K562 (cell line): ENCODE results near the gene ARHGAP30. TPM values are rescaled to one million over a fixed set of nuclear protein-coding genes. Genes with fewer than 3 reads are reported as not detected.

Source experiments
- ATAC-seq: fragments of 200-7000 bp; cut with Tn5 transposase; 3 replicates; pipeline ENCODE4 v1.9.1; 2020; ENCODE audit warnings: moderate library complexity
- BruUV-seq: library from RNA; stranded (reverse); fragments of 400-500 nt; replicated peaks from 2 replicates; lab custom pipeline; 2021; lab: Mats Ljungman, UMichigan
- CTCF ChIA-PET: fragments of 300-600 bp; formaldehyde crosslinking; extraction: SDS; loops from one replicate; lab custom pipeline; 2021; ENCODE audit warnings: low intra/inter-chr PET ratio; lab: Yijun Ruan, JAX
- POLR2A ChIA-PET: fragments of 300-600, 350-650 bp; sonication (Branson Sonifier 250); formaldehyde crosslinking; extraction: SDS; loops from one replicate; lab custom pipeline; 2021; ENCODE audit warnings: antibody characterized with exemption, inconsistent platforms; lab: Yijun Ruan, JAX
- DNase-seq, 4 experiments: peaks; one replicate each; pipeline versions ENCODE4 v3.0.0 to v3.0.0-alpha.2; 2011 to 2018; ENCODE audit warnings: low spot score in 3 of 4, mixed read lengths in 3 of 4; ENCODE audit errors: extremely low read depth in 1 of 4
- FAIRE-seq: peaks from 2 replicates; lab custom pipeline; 2011; peaks lifted over from hg19 to GRCh38; lab: Jason Lieb, UNC
- H2AFZ ChIP-seq: 2 replicates; pipeline ENCODE4 v1.6.0; 2011; ENCODE audit warnings: low read depth, low read length, control low read depth, inconsistent platforms
- H3K27ac ChIP-seq: fragments of 200-600 bp; 3 replicates; pipeline ENCODE4 v1.8.0; 2011; ENCODE audit warnings: low read depth, mild to moderate bottlenecking, control low read depth, inconsistent platforms, low read length, moderate library complexity, mixed read lengths; ENCODE audit errors: extremely low read depth
- H3K27me3 ChIP-seq, 2 experiments: fragments of 300-600 bp in 1 of 2; 2 replicates in 1 of 2; 3 replicates in 1 of 2; pipeline versions ENCODE4 v1.6.0 to v1.8.0; 2011; ENCODE audit warnings: inconsistent platforms in 2 of 2, low read length in 2 of 2, mild to moderate bottlenecking in 1 of 2, mixed read lengths in 1 of 2, moderate library complexity in 1 of 2; ENCODE audit not compliant: control insufficient read depth in 2 of 2, insufficient read depth in 2 of 2
- H3K36me3 ChIP-seq: fragments of 300-600 bp; 3 replicates; pipeline ENCODE4 v1.8.0; 2011; ENCODE audit warnings: mild to moderate bottlenecking, low read length, inconsistent platforms; ENCODE audit not compliant: control insufficient read depth, insufficient read depth
- H3K4me1 ChIP-seq, 2 experiments: fragments of 200-600 bp in 1 of 2; replicated peaks in 1 of 2; 2 replicates in 1 of 2; 3 replicates in 1 of 2; pipeline versions ENCODE4 v1.5.1 to v1.8.0; 2011; ENCODE audit warnings: inconsistent platforms in 2 of 2, low read length in 2 of 2, mild to moderate bottlenecking in 1 of 2, mixed read lengths in 1 of 2, moderate library complexity in 1 of 2; ENCODE audit not compliant: control insufficient read depth in 2 of 2, insufficient read depth in 2 of 2
- H3K4me2 ChIP-seq: 2 replicates; pipeline ENCODE4 v1.6.1; 2011; ENCODE audit warnings: low read length, control low read depth, inconsistent platforms, mixed read lengths; ENCODE audit not compliant: insufficient read depth
- H3K4me3 ChIP-seq: fragments of 200-600 bp; sonication (generic), shearing (Covaris generic); 2 replicates; pipeline ENCODE4 v1.5.1; 2016; ENCODE audit warnings: control low read depth, inconsistent platforms
- H3K79me2 ChIP-seq: fragments of 200-600 bp; 3 replicates; pipeline ENCODE4 v1.8.0; 2011; ENCODE audit warnings: low read length, inconsistent platforms; ENCODE audit not compliant: control insufficient read depth, insufficient read depth
- H3K9ac ChIP-seq, 2 experiments: 2 replicates each; pipeline versions ENCODE4 v1.6.0 to v1.6.1; 2011; ENCODE audit warnings: low read depth in 2 of 2, low read length in 2 of 2, control low read depth in 1 of 2, inconsistent platforms in 1 of 2, mild to moderate bottlenecking in 1 of 2, mixed read lengths in 1 of 2; ENCODE audit not compliant: insufficient read depth in 1 of 2
- H3K9me1 ChIP-seq: one replicate; pipeline ENCODE4 v1.6.0; 2011; ENCODE audit warnings: inconsistent platforms, mild to moderate bottlenecking, low read length, moderate library complexity; ENCODE audit not compliant: control insufficient read depth, insufficient read depth
- H3K9me3 ChIP-seq: replicated peaks from 2 replicates; pipeline ENCODE4 v1.5.1; 2011; ENCODE audit warnings: low read depth, low read length, inconsistent platforms; ENCODE audit not compliant: control insufficient read depth, insufficient read depth
- H4K20me1 ChIP-seq: replicated peaks from 2 replicates; pipeline ENCODE4 v1.6.1; 2011; ENCODE audit warnings: low read length, inconsistent platforms, mixed read lengths; ENCODE audit not compliant: control insufficient read depth, insufficient read depth
- CHD1 ChIP-seq: fragments of 200-600 bp; sonication (generic); IDR thresholded peaks from one replicate; pipeline ENCODE4 v1.6.1; 2012; ENCODE audit warnings: mild to moderate bottlenecking, moderate library complexity, low read length, inconsistent platforms
- ELF4 ChIP-seq: fragments of 450-650 bp; formaldehyde crosslinking; IDR thresholded peaks from 2 replicates; pipeline ENCODE4 v1.4.0; 2022; ENCODE audit warnings: missing genetic modification characterization
- FIP1L1 ChIP-seq: fragments of 200-400 bp; formaldehyde crosslinking; IDR thresholded peaks from 2 replicates; pipeline ENCODE4 v1.6.1; 2018; ENCODE audit warnings: mild to moderate bottlenecking, low read depth, low read length; ENCODE audit not compliant: poor library complexity, severe bottlenecking
- FOSL1 ChIP-seq: fragments of 200-800 bp; sonication (Bioruptor generic); conservative IDR thresholded peaks from 2 replicates; pipeline ENCODE4 v1.6.1; 2016; ENCODE audit warnings: missing genetic modification characterization, missing compliant biosample characterization
- KDM4B ChIP-seq, 2 experiments: fragments of 450-650 bp in 1 of 2; sonication (generic) in 1 of 2; IDR thresholded peaks; 2 replicates each; pipeline ENCODE4 v1.6.1; 2016 to 2017; ENCODE audit warnings: borderline replicate concordance in 2 of 2, antibody characterized with exemption in 1 of 2, low read depth in 1 of 2, mild to moderate bottlenecking in 1 of 2
- MAZ ChIP-seq, 2 experiments: fragments of 450-650 bp in 1 of 2; sonication (generic) in 1 of 2; formaldehyde crosslinking; IDR thresholded peaks in 1 of 2; conservative IDR thresholded peaks in 1 of 2; 2 replicates each; pipeline versions ENCODE4 v1.4.0 to v1.5.0; 2020; ENCODE audit warnings: mild to moderate bottlenecking in 1 of 2, missing genetic modification reagents in 1 of 2
- PML ChIP-seq: IDR thresholded peaks from 2 replicates; pipeline ENCODE4 v1.6.1; 2012; ENCODE audit warnings: low read length, inconsistent platforms
- PPARD ChIP-seq: fragments of 250-450 bp; sonication (Bioruptor Pico); IDR thresholded peaks from 2 replicates; pipeline ENCODE4 v1.8.0; 2022; ENCODE audit warnings: inconsistent platforms, mild to moderate bottlenecking, moderate library complexity
- PYGO2 ChIP-seq: fragments of 450-650 bp; IDR thresholded peaks from 2 replicates; pipeline ENCODE4 v1.6.1; 2016; ENCODE audit warnings: mild to moderate bottlenecking, missing genetic modification characterization, moderate library complexity, missing compliant biosample characterization
- RUNX1 ChIP-seq: sonication (generic); IDR thresholded peaks from 2 replicates; pipeline ENCODE4 v1.6.1; 2016; ENCODE audit warnings: antibody characterized with exemption, low read depth
- SPI1 ChIP-seq: IDR thresholded peaks from 2 replicates; pipeline ENCODE4 v1.6.1; 2011; ENCODE audit warnings: low read depth, low read length, control low read depth, borderline replicate concordance
- ZBED1 ChIP-seq: IDR thresholded peaks from 2 replicates; pipeline ENCODE4 v1.6.1; 2014
- ZNF778 ChIP-seq: fragments of 450-650 bp; formaldehyde crosslinking; IDR thresholded peaks from 2 replicates; pipeline ENCODE4 v1.4.0; 2020; ENCODE audit warnings: mild to moderate bottlenecking, moderate library complexity
- ZNF785 ChIP-seq: fragments of 250-450 bp; sonication (Bioruptor Pico); IDR thresholded peaks from 2 replicates; pipeline ENCODE4 v1.4.0; 2020; ENCODE audit warnings: mild to moderate bottlenecking
- WGBS: fragments of 100-300 bp; shearing (Covaris generic); methylation state at CpG from one replicate; pipeline ENCODE4 v1.1.6; 2016; ENCODE audit warnings: low coverage, mixed read lengths; ENCODE audit not compliant: insufficient coverage; ENCODE audit errors: missing lambda C conversion rate; 5-methylcytosine and 5-hydroxymethylcytosine counted together
- in situ Hi-C: fragments of 300-500 bp; cut with MboI; formaldehyde crosslinking; loops from 4 replicates; pipeline ENCODE4 v1.15.0; 2018; ENCODE audit warnings: inconsistent platforms, mixed read lengths
- intact Hi-C: fragments of 100-400 bp; cut with micrococcal nuclease; formaldehyde crosslinking; loops from 2 replicates; pipeline ENCODE4 v1.14.2; 2022
- polyA plus RNA-seq, 8 experiments: library from polyadenylated mRNA; depleted of rRNA in 4 of 8; stranded (reverse) in 5 of 8; unstranded in 3 of 8; fragments of >200 nt; fragmentation: Nextera tagmentation in 2 of 8; fragmentation: Illumina TruSeq in 1 of 8; extraction: Ambion mirVana in 2 of 8; extraction: Trizol in 1 of 8; gene quantifications; 2 replicates each; pipeline versions ENCODE4 v1.2.1 to v1.2.3, GENCODE V29; 2011 to 2014; ENCODE audit warnings: inconsistent platforms in 1 of 8, missing spikeins in 1 of 8
- total RNA-seq, 7 experiments: library from RNA; depleted of rRNA in 6 of 7; stranded (reverse); fragments of >200 nt in 6 of 7; fragmentation: Illumina TruSeq in 2 of 7; extraction: Trizol in 2 of 7; gene quantifications; 2 replicates each; pipeline versions ENCODE4 v1.2.1 to v1.2.3, GENCODE V29; 2011 to 2021; ENCODE audit warnings: low replicate concordance in 1 of 7
- TF ChIP-seq, protein P1 (sequence below), 2 experiments: fragments of 450-650 bp; conservative IDR thresholded peaks; 2 replicates each; pipeline ENCODE4 v1.6.1; 2017; ENCODE audit warnings: mild to moderate bottlenecking in 2 of 2, moderate library complexity in 2 of 2

Gene ARHGAP30
- total and polyA plus RNA-seq, 9 of the 15 experiments (the other 6 are each of a cell fraction or from before 2014, with no cell fraction given): 0.01 to 0.73 (median 0.12) TPM

DNA sequence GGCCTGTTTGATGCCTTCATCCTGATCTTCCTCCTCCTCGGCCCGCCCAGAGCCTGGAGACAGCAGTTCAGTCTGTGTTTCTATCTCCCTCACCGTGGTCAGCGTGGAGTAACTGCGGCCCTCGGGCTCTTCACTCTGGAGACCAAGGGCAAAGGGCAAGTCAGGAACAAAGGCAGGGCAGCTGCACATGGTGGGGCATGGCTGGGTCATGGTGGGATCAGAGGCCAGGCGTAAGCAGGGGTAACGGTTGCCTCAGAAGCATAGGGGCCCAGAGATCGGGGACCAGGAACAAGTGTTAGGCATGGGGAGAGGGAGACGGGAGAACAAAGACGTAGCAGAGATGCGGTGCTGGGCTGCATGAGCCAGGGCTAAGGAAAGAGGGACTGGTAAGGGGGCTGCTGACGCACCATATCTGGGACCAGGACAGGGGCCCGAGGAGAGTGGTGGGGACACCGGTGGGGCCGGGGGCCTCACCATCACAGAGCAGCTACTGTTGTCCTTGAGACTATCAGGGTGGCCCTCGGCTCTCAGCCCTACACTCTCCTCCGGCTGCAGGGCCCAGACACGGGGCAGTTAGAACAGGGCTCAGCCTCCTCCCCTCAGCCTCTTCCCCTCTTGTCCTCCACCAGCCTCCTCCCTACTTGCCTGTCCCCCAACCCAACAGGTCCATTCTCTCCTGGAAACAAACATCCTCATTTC, 3.2 kb upstream of the ARHGAP30 start:
- in situ Hi-C loops: no loop called here
- BruUV-seq: no TSS peak
- POLR2A ChIA-PET: interaction anchor here (0.8 to 1.1 kb wide), 3 partner anchors 26 to 60 kb away, joined by 3 to 6 read pairs (median 3); partner anchors contain the start of gene DEDD

More for the DNA sequence above, 3.2 kb upstream of the ARHGAP30 start:
- H3K9me3 ChIP-seq: no peaks in the 10 kb centered on the region
- FAIRE-seq (no peak), DNase-seq (no peak), ATAC-seq (no peak)
- no peaks in the 10 kb centered on the region for H4K20me1 ChIP-seq
- no peaks in the 10 kb centered on the region for H3K79me2 ChIP-seq
- H3K4me2 ChIP-seq: no peak overlapping the region
- TF ChIP-seq KDM4B (IDR thresholded peaks at IDR 0.05; ENCODE audit: borderline replicate concordance in 2 of 2, low read depth in 1 of 2) (no peak), PML (no peak), FIP1L1 (no peak), PPARD (CRISPR knock-in tag) (no peak), ELF4 (CRISPR knock-in tag) (no peak), RUNX1 (no peak), MAZ (CRISPR knock-in tag; conservative IDR thresholded peaks at IDR 0.05 in 1 of 2, IDR thresholded peaks at IDR 0.05 in 1 of 2) (no peak), ZNF778 (CRISPR knock-in tag) (no peak), SPI1 (no peak), ZNF785 (no peak), FOSL1 (tag) (no peak), ZBED1 (no peak), PYGO2 (no peak), CHD1 (no peak)
- TF ChIP-seq, protein P1, sequence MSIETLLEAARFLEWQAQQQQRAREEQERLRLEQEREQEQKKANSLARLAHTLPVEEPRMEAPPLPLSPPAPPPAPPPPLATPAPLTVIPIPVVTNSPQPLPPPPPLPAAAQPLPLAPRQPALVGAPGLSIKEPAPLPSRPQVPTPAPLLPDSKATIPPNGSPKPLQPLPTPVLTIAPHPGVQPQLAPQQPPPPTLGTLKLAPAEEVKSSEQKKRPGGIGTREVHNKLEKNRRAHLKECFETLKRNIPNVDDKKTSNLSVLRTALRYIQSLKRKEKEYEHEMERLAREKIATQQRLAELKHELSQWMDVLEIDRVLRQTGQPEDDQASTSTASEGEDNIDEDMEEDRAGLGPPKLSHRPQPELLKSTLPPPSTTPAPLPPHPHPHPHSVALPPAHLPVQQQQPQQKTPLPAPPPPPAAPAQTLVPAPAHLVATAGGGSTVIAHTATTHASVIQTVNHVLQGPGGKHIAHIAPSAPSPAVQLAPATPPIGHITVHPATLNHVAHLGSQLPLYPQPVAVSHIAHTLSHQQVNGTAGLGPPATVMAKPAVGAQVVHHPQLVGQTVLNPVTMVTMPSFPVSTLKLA (conservative IDR thresholded peaks at IDR 0.05): no peak
- 79% methylated on average over 19 of the region's 19 CpGs for WGBS
- H3K9ac ChIP-seq: peak overlapping the region in 1 of 2 experiments; percentile 61; a peak in 1 of 4 replicates
- no peaks in the 10 kb centered on the region for H3K36me3 ChIP-seq
- no peaks in the 10 kb centered on the region for H3K9me1 ChIP-seq
- CTCF ChIA-PET: interaction anchor here (1.9 kb wide), 1 partner anchor 66 kb away, joined by 15 read pairs; no protein-coding TSS in a partner anchor
- H2AFZ ChIP-seq: no peak overlapping the region
- intact Hi-C loops: loop anchor here (1.0 to 10.0 kb wide), 2 partner anchors 24 to 62 kb away; partner anchors contain the start of gene DEDD
- no peak overlapping the region for H3K27ac ChIP-seq
- H3K4me3 ChIP-seq: no peak overlapping the region
- H3K27me3 ChIP-seq: no peaks in the 10 kb centered on the region
- H3K4me1 ChIP-seq: peaks cover 20 to 27% of the 10 kb centered on the region in 2 experiments
